ENCODE measurements around the gene FMNL2.

FMNL2 gene

GRCh38 chr2:152460567-152460966 lies 125.6 kb downstream of the FMNL2 start (continued):
- no peak for TF ChIP-seq ZNF596 (tag by site-specific recombination; IDR thresholded peaks at IDR 0.05)
- TF ChIP-seq ZNF639 (tag by site-specific recombination; IDR thresholded peaks at IDR 0.05), result no peak
- TF ChIP-seq ZNF548 (tag by site-specific recombination; IDR thresholded peaks at IDR 0.05), result no peak
- TF ChIP-seq ZXDB (tag by site-specific recombination; IDR thresholded peaks at IDR 0.05), result no peak
- no peak for TF ChIP-seq PATZ1 (tag by site-specific recombination; IDR thresholded peaks at IDR 0.05)
- no peak for TF ChIP-seq ZBTB7A (tag by site-specific recombination; IDR thresholded peaks at IDR 0.05; ENCODE audit: low read depth)
- no peak for TF ChIP-seq ZNF423 (tag by site-specific recombination; IDR thresholded peaks at IDR 0.05)
- no peak for TF ChIP-seq ZNF792 (tag by site-specific recombination; IDR thresholded peaks at IDR 0.05)
- TF ChIP-seq KLF1 (tag by site-specific recombination; IDR thresholded peaks at IDR 0.05), result no peak

GRCh38 chr2:152462120-152462519 lies 127.1 kb downstream of the FMNL2 start:
- Histone ChIP-seq H3K27ac (ENCODE audit: extremely low read depth, low read depth, low read length) (no peak overlapping the region), H3K9me3 (ENCODE audit: control insufficient read depth, insufficient read depth, low read depth, low read length) (no peaks in the 10 kb centered on the region), H3K36me3 (ENCODE audit: control insufficient read depth in 2 of 2, insufficient read depth in 1 of 2, low read length in 2 of 2) (no peaks in the 10 kb centered on the region), H3K4me3 (ENCODE audit: low read depth, low read length) (no peak overlapping the region), H3K4me1 (ENCODE audit: control insufficient read depth, insufficient read depth, low read length) (peaks cover 22% of the 10 kb centered on the region)
- ChIA-PET POLR2A (no interaction called here), CTCF (no interaction called here)
- no peak for TF ChIP-seq ZBTB1 (tag by site-specific recombination; IDR thresholded peaks at IDR 0.05)
- no peak for TF ChIP-seq ZNF777 (tag by site-specific recombination; IDR thresholded peaks at IDR 0.05; ENCODE audit: borderline replicate concordance)
- TF ChIP-seq OSR2 (tag by site-specific recombination; IDR thresholded peaks at IDR 0.05), result no peak
- no peak for TF ChIP-seq ZNF221 (tag by site-specific recombination; IDR thresholded peaks at IDR 0.05; ENCODE audit: borderline replicate concordance)
- TF ChIP-seq MZF1 (tag by site-specific recombination; IDR thresholded peaks at IDR 0.05; ENCODE audit: borderline replicate concordance), result no peak
- no peak for TF ChIP-seq ZNF391 (tag by site-specific recombination; IDR thresholded peaks at IDR 0.05; ENCODE audit: borderline replicate concordance, low read depth)

- ChIA-PET POLR2A (no interaction called here), CTCF (no interaction called here)
- Histone ChIP-seq H3K27ac (ENCODE audit: extremely low read depth, low read depth, low read length) (no peak overlapping the region), H3K4me1 (ENCODE audit: control insufficient read depth, insufficient read depth, low read length) (peaks cover 24% of the 10 kb centered on the region), H3K36me3 (ENCODE audit: control insufficient read depth in 2 of 2, insufficient read depth in 1 of 2, low read length in 2 of 2) (no peaks in the 10 kb centered on the region), H3K9me3 (ENCODE audit: control insufficient read depth, insufficient read depth, low read depth, low read length) (no peaks in the 10 kb centered on the region), H3K4me3 (ENCODE audit: low read depth, low read length) (no peak overlapping the region)
- TF ChIP-seq ZNF248 (tag by site-specific recombination; IDR thresholded peaks at IDR 0.05) (no peak), ZBTB6 (tag by site-specific recombination; IDR thresholded peaks at IDR 0.05) (no peak), ZNF121 (tag by site-specific recombination; IDR thresholded peaks at IDR 0.05) (no peak), ZNF704 (tag by site-specific recombination; IDR thresholded peaks at IDR 0.05) (no peak), ZNF707 (tag by site-specific recombination; IDR thresholded peaks at IDR 0.05) (no peak), ZBTB44 (tag by site-specific recombination; IDR thresholded peaks at IDR 0.05) (no peak), ZNF560 (tag by site-specific recombination; IDR thresholded peaks at IDR 0.05; ENCODE audit: borderline replicate concordance) (no peak), ZNF394 (tag by site-specific recombination; IDR thresholded peaks at IDR 0.05; ENCODE audit: borderline replicate concordance) (no peak), GFI1B (tag by site-specific recombination; IDR thresholded peaks at IDR 0.05) (no peak), ZNF449 (tag by site-specific recombination; IDR thresholded peaks at IDR 0.05) (no peak), ZNF626 (tag by site-specific recombination; IDR thresholded peaks at IDR 0.05) (no peak), OSR2 (tag by site-specific recombination; IDR thresholded peaks at IDR 0.05) (no peak)
These were observed 127.8 kb downstream of the FMNL2 start for GRCh38 chr2:152462779-152463178.

All from HEK293 (cell line).